Smooth muscle cell of the brain vasculature (primary cell): ENCODE results near the gene HIPK1.
"Not testable (repeated sequence)": the region's sequence is repeated elsewhere in the genome, so short reads cannot be mapped to it uniquely, and the experiment has no call there.

Experiments used
- DNase-seq: peaks from one replicate; pipeline ENCODE4 v3.0.0-alpha.2; 2012; ENCODE audit warnings: low read depth, low spot score

HIPK1 gene

DNA sequence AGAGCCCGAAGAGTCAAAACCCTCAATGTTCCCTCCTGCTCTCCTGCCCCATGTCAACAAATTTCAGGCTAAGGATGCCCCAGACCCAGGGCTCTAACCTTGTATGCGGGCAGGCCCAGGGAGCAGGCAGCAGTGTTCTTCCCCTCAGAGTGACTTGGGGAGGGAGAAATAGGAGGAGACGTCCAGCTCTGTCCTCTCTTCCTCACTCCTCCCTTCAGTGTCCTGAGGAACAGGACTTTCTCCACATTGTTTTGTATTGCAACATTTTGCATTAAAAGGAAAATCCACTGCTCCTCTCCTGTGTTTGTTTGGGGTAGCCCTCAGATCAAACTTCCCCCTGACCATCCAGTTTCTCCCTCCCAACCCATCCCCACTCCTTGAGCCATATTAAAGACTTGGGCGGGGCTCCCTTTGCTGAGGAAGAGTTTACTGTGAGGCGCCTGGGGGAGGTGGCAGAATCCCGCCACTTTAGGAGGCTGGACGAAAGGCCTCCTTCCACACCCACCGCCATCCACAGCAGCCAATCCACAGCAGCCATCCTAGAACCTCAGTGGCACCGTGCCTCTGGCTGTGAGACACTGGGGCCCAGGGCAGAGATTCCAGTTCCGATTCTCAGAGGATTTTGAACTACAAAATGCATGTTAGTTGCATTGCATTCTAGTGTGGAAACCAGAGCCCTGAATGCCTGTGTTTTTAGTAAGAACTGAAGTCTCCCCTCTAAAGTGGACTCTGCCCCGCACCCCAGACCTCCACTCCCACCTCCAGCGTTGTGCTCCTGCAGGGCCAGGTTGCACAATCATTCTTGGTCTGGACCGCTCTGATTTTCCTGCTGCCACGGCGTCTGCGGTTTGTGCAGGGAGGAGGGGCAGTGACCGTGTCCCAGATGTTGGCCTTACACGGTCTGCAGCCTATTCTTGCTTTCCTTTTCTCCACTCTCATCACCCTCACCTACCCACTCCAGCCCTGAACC lies 53.1 kb downstream of the HIPK1 start:
- no peak for DNase-seq

DNA sequence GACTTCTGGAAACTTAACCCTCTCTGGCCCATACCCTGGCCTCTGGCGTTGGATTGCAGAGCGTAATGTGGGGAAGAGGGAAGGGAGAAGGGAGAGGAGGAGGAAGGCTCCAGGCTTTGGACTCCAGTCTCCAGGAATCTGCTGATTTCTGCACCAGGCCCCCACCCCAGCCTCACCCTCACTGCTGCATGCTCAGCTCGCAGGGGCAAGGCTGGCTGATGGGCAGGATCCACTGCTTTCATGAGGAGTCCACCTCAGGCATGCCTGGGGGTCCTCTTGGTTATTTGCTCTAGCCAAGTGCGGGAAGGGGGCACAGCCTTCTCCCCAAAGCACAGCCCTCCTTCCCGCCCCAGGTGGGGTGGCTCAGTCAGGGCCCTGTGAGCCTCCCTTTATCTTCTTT lies 53.8 kb downstream of the HIPK1 start:
- DNase-seq = no peak

GRCh38 chr1:113983391-113983790 lies 54.3 kb downstream of the HIPK1 start:
- DNase-seq = no peak

GRCh38 chr1:113983826-113984225 lies 54.7 kb downstream of the HIPK1 start:
- no peak for DNase-seq

DNA sequence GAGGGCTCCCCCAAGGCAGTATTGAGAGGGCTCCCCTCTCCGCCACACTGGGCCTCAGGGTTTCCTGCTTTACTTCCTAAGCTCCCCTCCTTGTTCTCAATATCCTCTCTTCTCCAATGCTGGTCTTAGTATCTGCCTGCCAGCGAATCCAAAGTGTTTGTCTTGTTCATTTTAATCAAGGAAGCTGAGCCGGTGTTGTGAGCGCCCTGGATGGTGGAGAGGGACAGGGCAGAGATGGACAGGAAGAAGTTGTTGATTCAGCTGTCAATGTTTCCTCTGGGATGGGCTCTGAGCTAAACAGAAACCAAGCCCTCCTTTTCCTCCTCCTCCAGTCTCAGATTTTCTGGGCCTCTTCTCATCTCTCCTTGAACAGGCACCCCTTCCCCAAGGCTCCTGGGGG lies 55.6 kb downstream of the HIPK1 start:
- DNase-seq = peak; percentile 45

GRCh38 chr1:113986802-113987201 lies 57.7 kb downstream of the HIPK1 start:
- no peak for DNase-seq

- DNase-seq = no peak
These were observed 58.1 kb downstream of the HIPK1 start for GRCh38 chr1:113987259-113987658.

GRCh38 chr1:113990530-113990929 lies 61.4 kb downstream of the HIPK1 start:
- DNase-seq = no peak

- DNase-seq = no peak
These were observed 61.8 kb downstream of the HIPK1 start for GRCh38 chr1:113990961-113991360.

- DNase-seq = no peak
These were observed 62.4 kb downstream of the HIPK1 start for GRCh38 chr1:113991467-113991997.

DNA sequence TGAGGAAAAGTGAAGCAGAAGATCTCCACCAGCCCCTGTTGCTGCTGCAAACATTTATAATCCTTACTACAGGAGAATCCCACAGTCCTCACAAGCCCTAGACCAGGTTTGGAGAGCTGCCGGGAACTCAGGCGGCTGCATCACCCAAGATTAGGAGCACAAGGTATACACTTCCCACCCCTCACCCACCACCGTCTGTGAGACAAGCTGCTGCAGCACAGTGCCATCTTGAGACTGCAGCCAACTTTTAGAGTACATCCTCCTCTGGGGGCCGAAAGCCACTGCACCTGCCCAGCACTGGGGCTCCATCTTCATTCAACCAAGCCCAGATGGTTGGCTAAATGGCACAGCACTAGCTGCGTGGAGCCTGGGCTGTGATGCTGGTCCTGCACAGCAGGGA lies 63.9 kb downstream of the HIPK1 start:
- no peak for DNase-seq

GRCh38 chr1:113993766-113994165 lies 64.6 kb downstream of the HIPK1 start:
- DNase-seq = no peak

DNA sequence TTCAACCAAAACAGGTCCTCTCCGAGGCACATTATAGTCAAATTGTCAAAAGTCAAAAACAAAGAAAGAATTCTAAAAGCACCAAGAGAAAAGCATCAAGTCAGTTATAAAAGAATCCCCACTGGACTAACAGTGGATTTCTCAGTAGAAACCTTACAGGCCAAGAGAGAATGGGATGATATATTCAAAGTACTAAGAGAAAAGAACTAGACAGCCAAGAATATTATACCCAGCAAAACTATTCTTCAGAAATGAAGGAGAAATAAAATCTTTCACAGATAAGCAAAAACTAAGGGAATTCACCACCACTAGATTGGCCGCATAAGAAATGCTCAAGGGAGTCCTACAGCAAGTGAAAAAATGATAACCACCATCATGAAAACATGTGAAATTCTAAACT lies 66.3 kb downstream of the HIPK1 start:
- no peak for DNase-seq

DNA sequence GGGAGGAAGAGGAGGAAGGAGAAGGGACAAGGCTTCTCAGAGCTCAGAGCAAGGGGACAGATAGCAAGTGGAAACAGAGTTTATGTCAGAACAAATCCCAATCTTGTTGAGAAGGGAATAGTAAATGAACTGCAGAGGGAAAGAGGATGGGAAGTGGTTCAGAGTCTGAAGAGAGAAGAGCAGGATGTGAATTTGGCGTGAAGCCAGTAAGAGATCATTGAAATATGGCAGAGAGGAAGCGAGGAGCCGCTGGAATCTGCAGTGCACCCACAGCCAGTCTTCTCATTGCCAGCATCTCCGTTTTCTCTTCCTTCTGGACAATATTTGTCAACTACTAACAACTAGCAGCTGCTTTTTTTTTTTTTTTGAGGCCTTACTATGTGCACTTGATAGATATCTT lies 69.2 kb downstream of the HIPK1 start:
- DNase-seq = no peak

DNA sequence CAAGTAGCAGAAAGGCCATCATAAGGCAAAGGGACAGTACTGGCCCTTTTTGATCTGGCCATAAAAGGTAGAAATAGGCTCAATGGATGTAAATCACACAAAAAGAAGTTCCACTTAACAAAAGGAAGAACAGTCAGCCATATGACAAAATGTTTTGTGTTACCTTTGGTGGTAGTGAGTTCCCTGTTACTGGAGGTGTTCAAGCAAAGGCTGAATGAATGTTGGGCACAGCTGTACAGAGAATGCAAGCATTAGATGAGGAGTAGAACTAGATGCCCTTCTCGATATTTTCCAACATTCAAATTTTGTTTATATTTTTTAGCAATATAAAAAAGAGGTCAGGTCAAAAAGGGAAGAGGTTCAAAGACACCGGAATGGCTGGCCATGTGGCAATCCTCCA lies 70.1 kb downstream of the HIPK1 start:
- no peak for DNase-seq

DNA sequence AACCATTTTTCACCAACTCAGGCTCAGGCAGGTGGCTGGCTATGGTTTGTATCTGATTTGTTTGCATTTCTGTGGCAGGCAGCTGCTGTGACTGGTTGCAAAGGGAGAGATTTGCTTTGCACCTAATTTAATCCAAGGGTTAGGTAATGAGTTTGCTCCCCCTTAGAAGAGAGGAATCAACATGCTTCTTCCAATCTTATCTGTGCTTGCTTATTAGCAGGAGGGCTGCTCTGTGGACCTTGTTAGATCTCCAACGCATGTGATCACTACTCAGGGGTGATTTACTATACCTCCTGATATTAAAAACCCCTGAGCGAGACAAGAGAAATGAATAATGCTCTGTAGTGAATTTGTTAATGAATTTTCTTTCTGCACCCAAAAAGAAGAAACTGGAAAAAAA lies 70.7 kb downstream of the HIPK1 start:
- no peak for DNase-seq

GRCh38 chr1:114000406-114000805 lies 71.3 kb downstream of the HIPK1 start:
- no peak for DNase-seq

GRCh38 chr1:114002492-114003239 lies 73.5 kb downstream of the HIPK1 start:
- no peak for DNase-seq

- no peak for DNase-seq
These were observed 74.3 kb downstream of the HIPK1 start for GRCh38 chr1:114003431-114003830.

GRCh38 chr1:114006825-114007224 lies 77.7 kb downstream of the HIPK1 start:
- not testable (repeated sequence) for DNase-seq

- DNase-seq = no peak
These were observed 79.4 kb downstream of the HIPK1 start for GRCh38 chr1:114008480-114008941.

DNA sequence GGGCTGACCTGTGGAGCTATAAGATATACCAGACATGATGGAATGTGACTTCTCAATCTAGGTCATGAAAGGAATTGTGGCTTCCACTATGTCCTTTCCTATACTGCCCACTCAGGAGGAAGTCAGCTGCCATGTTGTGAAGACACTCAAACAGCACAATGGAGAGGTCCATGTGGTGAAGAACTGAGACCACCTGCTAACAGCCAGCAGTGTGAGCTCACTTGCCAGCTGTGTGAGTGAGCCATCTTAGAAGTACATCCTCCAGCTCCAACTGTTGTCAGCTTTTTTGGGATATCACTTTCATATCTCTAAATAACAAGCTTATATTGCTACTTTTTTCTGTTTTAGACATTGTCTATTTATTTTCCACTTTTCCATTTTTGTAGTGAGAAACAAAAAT lies 79.9 kb downstream of the HIPK1 start:
- DNase-seq = no peak
